HG03378 (cell line): ENCODE results near the gene ST3GAL3.

Source experiments
- ATAC-seq: cut with Tn5 transposase; IDR thresholded peaks from one replicate; pipeline ENCODE4 v1.9.1; 2021; ENCODE audit warnings: mild to moderate bottlenecking, moderate library complexity; ENCODE audit not compliant: unreplicated experiment

ST3GAL3 gene

GRCh38 chr1:43786201-43786958, 79.0 kb downstream of the ST3GAL3 start:
- no peak for ATAC-seq

- no peak for ATAC-seq
Measured at GRCh38 chr1:43786960-43787359, 79.6 kb downstream of the ST3GAL3 start.

GRCh38 chr1:43789604-43790550, 82.5 kb downstream of the ST3GAL3 start:
- no peak for ATAC-seq

GRCh38 chr1:43791243-43791642, 83.9 kb downstream of the ST3GAL3 start:
- no peak for ATAC-seq

- ATAC-seq: no peak
Measured at GRCh38 chr1:43796111-43796581, 88.8 kb downstream of the ST3GAL3 start.

- no peak for ATAC-seq
Measured at GRCh38 chr1:43797891-43798290, 90.6 kb downstream of the ST3GAL3 start.

- no peak for ATAC-seq
Measured at GRCh38 chr1:43799656-43800635, 92.6 kb downstream of the ST3GAL3 start.

GRCh38 chr1:43800771-43801170, 93.4 kb downstream of the ST3GAL3 start:
- ATAC-seq: no peak

GRCh38 chr1:43801203-43801602, 93.9 kb downstream of the ST3GAL3 start:
- ATAC-seq: no peak

- no peak for ATAC-seq
Measured at GRCh38 chr1:43802356-43802980, 95.1 kb downstream of the ST3GAL3 start.

GRCh38 chr1:43803105-43803504, 95.8 kb downstream of the ST3GAL3 start:
- no peak for ATAC-seq

- ATAC-seq: no peak
Measured at GRCh38 chr1:43803646-43804045, 96.3 kb downstream of the ST3GAL3 start.

- ATAC-seq: no peak
Measured at GRCh38 chr1:43804569-43804968, 97.2 kb downstream of the ST3GAL3 start.

- no peak for ATAC-seq
Measured at GRCh38 chr1:43805340-43805739, 98.0 kb downstream of the ST3GAL3 start.

- no peak for ATAC-seq
Measured at GRCh38 chr1:43806183-43806582, 98.8 kb downstream of the ST3GAL3 start.

GRCh38 chr1:43809097-43809673, 101.8 kb downstream of the ST3GAL3 start:
- no peak for ATAC-seq

GRCh38 chr1:43812579-43812978, 105.2 kb downstream of the ST3GAL3 start:
- no peak for ATAC-seq

GRCh38 chr1:43814401-43814800, 107.1 kb downstream of the ST3GAL3 start:
- no peak for ATAC-seq

- ATAC-seq: no peak
Measured at GRCh38 chr1:43817304-43817939, 110.1 kb downstream of the ST3GAL3 start.
